GM10248 (cell line): ENCODE results near the gene RLN2.
"Not testable (repeated sequence)": the region's sequence is repeated elsewhere in the genome, so short reads cannot be mapped to it uniquely, and the experiment has no call there.

Experiments used
- CTCF ChIA-PET: fragments of 300-600 bp; sonication (Branson Sonifier 250); formaldehyde crosslinking; extraction: SDS; loops from one replicate; lab custom pipeline; 2021; ENCODE audit warnings: antibody characterized with exemption; lab: Yijun Ruan, JAX
- POLR2A ChIA-PET: fragments of 350-650 bp; sonication (Branson Sonifier 250); formaldehyde crosslinking; extraction: SDS; loops from one replicate; lab custom pipeline; 2020; ENCODE audit warnings: antibody characterized with exemption; lab: Yijun Ruan, JAX
- DNase-seq: peaks from one replicate; pipeline ENCODE4 v3.0.0; 2012; ENCODE audit errors: extremely low spot score
- TF ChIP-seq, protein P1 (sequence below): IDR thresholded peaks from 2 replicates; pipeline ENCODE4 v1.5.1; 2012; ENCODE audit warnings: mild to moderate bottlenecking, low read depth; ENCODE audit errors: extremely low read depth, missing control alignments, control extremely low read depth

RLN2 gene, protein sequence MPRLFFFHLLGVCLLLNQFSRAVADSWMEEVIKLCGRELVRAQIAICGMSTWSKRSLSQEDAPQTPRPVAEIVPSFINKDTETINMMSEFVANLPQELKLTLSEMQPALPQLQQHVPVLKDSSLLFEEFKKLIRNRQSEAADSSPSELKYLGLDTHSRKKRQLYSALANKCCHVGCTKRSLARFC

DNA sequence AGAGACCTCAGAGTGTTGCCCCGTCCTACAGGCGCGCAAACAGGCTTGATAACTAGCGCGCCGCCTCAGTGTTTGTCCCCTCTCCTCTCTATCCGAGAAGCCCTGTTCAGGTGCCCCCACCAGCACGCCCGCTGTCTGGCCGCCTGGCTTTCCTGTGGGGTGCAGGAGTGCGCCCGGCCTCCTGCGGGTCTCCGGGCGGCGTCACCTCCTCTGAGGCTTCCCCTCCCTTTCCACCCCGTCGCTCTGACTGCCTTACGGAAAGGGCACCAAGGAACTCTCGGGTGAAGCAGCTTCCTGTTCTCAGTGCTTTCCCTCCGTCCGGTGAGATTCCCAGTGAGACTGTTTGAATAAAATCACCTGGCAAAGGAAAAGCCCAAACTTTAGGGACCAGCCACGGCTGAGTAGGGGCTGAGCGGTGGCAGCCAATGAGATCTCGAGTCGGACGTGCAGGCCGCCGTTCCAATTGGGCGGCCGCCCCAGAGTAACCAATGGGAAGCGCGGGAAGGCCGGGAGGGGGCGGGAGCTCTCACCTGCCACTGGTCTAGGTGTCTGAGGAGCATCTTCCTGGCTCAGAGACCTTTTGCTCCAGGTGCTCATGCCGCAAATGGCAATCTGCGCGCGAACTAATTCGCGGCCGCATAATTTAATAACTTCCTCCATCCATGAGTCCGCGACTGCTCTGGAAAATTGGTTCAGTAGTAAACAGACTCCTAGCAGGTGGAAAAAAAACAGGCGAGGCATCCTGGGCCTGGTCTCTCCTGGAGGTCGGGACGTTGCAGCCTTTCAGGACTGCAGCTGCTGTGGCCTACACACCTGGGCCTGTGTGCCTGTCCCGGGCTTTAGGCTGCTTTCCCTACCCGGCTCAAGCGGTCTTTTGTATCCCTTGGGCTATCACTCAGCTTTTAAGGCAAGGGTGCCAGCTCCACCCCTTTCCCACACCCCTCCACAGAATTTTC lies at the start of gene RLN2:
TSS of gene RLN2 (minus strand) at position 877 of the 956 bp plus-strand sequence. CDS start at position 741, 136 bp downstream.
- CTCF ChIA-PET, POLR2A ChIA-PET, DNase-seq: not testable (repeated sequence)

DNA sequence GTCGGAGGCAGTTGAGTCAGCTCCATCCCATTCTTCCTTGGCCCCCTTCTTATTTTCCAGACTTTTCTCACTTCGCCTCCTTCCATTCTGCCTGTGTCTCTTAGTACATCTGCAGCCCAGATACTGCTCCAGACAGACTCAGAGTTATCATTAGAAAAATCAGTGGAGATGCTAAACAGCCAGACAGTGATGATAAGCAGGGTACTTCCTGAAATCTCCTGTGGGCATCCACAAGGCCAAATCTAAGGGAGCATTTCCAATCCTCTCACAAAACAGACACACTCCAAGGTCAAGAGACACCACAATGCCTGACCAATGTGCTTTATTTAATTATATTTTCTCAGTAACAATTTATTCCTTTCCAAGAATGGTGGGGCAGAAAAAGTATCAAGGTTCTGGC lies 49.7 kb upstream of the RLN2 start:
- ChIA-PET CTCF (no interaction called here), POLR2A (no interaction called here)
- DNase-seq: no peak
- TF ChIP-seq, protein P1, sequence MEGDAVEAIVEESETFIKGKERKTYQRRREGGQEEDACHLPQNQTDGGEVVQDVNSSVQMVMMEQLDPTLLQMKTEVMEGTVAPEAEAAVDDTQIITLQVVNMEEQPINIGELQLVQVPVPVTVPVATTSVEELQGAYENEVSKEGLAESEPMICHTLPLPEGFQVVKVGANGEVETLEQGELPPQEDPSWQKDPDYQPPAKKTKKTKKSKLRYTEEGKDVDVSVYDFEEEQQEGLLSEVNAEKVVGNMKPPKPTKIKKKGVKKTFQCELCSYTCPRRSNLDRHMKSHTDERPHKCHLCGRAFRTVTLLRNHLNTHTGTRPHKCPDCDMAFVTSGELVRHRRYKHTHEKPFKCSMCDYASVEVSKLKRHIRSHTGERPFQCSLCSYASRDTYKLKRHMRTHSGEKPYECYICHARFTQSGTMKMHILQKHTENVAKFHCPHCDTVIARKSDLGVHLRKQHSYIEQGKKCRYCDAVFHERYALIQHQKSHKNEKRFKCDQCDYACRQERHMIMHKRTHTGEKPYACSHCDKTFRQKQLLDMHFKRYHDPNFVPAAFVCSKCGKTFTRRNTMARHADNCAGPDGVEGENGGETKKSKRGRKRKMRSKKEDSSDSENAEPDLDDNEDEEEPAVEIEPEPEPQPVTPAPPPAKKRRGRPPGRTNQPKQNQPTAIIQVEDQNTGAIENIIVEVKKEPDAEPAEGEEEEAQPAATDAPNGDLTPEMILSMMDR: no peak

GRCh38 chr9:5352637-5353248 lies 48.2 kb upstream of the RLN2 start:
- TF ChIP-seq, protein P1: no peak
- ChIA-PET CTCF (interaction anchor here (0.7 to 1.0 kb wide), 4 partner anchors 12 to 41 kb away, joined by 3 to 5 read pairs (median 4); partner anchors contain the start of gene RLN1), POLR2A (no interaction called here)
- DNase-seq: no peak

DNA sequence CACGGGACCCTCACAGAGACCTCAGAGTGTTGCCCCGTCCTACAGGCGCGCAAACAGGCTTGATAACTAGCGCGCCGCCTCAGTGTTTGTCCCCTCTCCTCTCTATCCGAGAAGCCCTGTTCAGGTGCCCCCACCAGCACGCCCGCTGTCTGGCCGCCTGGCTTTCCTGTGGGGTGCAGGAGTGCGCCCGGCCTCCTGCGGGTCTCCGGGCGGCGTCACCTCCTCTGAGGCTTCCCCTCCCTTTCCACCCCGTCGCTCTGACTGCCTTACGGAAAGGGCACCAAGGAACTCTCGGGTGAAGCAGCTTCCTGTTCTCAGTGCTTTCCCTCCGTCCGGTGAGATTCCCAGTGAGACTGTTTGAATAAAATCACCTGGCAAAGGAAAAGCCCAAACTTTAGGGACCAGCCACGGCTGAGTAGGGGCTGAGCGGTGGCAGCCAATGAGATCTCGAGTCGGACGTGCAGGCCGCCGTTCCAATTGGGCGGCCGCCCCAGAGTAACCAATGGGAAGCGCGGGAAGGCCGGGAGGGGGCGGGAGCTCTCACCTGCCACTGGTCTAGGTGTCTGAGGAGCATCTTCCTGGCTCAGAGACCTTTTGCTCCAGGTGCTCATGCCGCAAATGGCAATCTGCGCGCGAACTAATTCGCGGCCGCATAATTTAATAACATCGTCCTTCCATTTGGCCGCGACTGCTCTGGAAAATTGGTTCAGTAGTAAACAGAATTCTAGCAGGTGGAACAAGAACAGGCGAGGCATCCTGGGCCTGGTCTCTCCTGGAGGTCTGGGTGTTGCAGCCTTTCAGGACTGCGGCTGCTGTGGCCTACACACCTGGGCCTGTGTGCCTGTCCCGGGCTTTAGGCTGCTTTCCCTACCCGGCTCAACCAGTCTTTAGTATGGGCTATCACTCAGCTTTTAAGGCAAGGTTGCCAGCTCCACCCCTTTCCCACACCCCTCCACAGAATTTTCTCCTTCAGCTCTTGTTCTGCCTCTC lies 34.8 kb upstream of the RLN2 start, which contains the start of gene RLN1:
TSS of gene RLN1 (minus strand) at position 885 of the 990 bp plus-strand sequence. CDS start at position 755, 130 bp downstream.
- POLR2A ChIA-PET, DNase-seq: not testable (repeated sequence)
- CTCF ChIA-PET: interaction anchor here (1.4 kb wide), 1 partner anchor 14 kb away, joined by 3 read pairs; no protein-coding TSS in a partner anchor

GRCh38 chr9:5336688-5337087 lies 32.2 kb upstream of the RLN2 start:
- TF ChIP-seq, protein P1: no peak
- ChIA-PET CTCF (interaction anchor here (1.0 kb wide), 1 partner anchor 16 kb away, joined by 3 read pairs; no protein-coding TSS in a partner anchor), POLR2A (no interaction called here)
- DNase-seq: no peak

- POLR2A ChIA-PET, CTCF ChIA-PET, DNase-seq: not testable (repeated sequence)
Observed at GRCh38 chr9:5331276-5331675, 26.8 kb upstream of the RLN2 start.

DNA sequence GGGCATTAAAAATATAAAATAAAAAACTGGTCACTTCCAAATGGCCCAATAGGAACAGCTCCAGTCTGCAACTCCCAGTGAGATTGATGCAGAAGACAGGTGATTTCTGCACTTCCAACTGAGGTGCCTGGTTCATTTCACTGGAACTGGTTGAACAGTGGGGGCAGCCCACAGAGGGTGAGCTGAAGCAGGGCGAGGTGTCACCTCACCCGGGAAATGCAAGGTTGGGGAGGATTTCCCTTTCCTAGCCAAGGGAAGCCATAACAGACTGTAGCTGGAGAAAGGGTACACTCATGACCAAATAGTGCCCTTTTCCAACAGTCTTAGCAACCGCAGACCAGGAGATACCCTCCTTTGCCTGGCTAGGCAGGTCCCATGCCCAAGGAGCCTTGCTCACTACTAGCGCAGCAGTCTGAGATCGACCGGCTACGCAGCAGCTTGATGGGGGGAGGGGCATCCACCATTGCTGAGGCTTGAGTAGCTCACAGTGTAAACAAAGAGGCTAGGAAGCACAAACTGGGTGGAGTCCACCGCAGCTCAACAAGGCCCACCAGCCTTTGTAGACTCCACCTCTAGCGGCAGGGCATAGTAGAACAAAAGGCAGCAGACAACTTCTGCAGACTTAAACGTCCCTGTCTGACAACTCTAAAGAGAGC lies 22.5 kb upstream of the RLN2 start:
- ChIA-PET POLR2A (no interaction called here), CTCF (interaction anchor here (1.2 kb wide), 1 partner anchor 22 kb away, joined by 3 read pairs; no protein-coding TSS in a partner anchor)
- TF ChIP-seq, protein P1: no peak
- DNase-seq: no peak
